AG09319 (cell line): ENCODE results near the gene LMNB1.

Experiments used
- DNase-seq: peaks from one replicate; pipeline ENCODE4 v3.0.0-alpha.2; 2010; ENCODE audit warnings: low read depth; ENCODE audit errors: extremely low read depth
- TF ChIP-seq, protein P1 (sequence below): IDR thresholded peaks from 2 replicates; pipeline ENCODE4 v1.5.1; 2011; ENCODE audit warnings: low read depth, mild to moderate bottlenecking, inconsistent platforms, low read length, moderate library complexity

The LMNB1 gene

DNA sequence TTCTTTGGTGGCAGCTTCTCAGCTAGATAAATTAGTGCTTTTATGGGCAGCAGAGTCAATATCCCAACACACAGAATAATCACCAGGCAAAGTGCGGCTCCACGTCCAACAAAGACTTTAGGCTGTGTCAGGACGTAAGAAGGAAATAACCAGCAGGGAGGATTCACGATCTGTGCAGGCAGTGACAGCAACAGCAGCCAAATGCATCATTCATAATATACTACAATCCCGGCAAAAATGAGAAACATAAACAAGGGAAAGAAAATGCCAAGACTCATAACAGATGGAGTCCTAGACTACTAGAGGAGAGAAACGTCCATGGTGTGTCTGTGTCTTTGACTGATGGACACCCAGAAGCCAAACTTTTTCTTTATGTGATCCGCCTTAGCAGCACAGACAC lies 100.7 kb downstream of the LMNB1 start:
- TF ChIP-seq, protein P1, sequence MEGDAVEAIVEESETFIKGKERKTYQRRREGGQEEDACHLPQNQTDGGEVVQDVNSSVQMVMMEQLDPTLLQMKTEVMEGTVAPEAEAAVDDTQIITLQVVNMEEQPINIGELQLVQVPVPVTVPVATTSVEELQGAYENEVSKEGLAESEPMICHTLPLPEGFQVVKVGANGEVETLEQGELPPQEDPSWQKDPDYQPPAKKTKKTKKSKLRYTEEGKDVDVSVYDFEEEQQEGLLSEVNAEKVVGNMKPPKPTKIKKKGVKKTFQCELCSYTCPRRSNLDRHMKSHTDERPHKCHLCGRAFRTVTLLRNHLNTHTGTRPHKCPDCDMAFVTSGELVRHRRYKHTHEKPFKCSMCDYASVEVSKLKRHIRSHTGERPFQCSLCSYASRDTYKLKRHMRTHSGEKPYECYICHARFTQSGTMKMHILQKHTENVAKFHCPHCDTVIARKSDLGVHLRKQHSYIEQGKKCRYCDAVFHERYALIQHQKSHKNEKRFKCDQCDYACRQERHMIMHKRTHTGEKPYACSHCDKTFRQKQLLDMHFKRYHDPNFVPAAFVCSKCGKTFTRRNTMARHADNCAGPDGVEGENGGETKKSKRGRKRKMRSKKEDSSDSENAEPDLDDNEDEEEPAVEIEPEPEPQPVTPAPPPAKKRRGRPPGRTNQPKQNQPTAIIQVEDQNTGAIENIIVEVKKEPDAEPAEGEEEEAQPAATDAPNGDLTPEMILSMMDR: no peak
- DNase-seq: no peak

DNA sequence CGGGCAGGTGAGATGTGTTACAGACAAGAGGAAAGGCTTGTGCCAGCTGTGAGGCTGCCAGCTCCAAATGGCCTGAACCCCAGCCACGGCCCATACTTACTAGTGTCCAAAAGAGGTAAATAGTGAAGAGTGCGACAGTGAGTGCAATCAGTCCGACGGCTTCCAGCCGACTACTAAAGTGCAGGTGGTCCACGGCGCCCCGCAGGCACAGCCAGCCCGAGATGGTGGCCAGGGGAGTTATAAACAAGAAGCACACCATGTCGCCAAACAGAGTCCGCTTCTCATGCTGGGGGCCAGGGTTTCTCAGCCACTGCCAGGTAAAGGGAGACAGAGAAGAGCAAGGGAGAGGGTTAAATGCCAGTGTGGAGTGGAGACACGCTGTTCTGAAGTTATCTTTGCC lies 101.1 kb downstream of the LMNB1 start:
- TF ChIP-seq, protein P1: no peak
- no peak for DNase-seq

DNA sequence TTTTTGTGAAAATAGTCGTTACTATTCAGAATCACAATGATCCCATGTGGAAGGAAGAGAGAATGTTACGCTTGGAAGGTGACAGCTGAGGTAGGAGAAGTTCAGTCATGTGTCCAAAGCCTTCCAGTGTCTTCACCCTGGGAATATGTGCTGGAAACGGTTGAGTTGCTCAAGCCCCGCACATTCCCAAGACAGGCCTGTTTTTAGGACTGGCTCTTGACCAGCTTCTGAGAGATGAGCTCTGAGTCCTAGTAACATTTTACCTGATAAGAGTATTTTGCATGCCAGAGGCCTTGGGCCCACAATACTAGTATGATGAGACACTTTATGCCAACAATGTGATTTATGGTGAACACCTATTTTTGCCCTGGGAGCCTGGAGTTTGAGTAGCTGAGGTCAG lies 101.7 kb downstream of the LMNB1 start:
- DNase-seq: no peak
- TF ChIP-seq, protein P1: no peak

DNA sequence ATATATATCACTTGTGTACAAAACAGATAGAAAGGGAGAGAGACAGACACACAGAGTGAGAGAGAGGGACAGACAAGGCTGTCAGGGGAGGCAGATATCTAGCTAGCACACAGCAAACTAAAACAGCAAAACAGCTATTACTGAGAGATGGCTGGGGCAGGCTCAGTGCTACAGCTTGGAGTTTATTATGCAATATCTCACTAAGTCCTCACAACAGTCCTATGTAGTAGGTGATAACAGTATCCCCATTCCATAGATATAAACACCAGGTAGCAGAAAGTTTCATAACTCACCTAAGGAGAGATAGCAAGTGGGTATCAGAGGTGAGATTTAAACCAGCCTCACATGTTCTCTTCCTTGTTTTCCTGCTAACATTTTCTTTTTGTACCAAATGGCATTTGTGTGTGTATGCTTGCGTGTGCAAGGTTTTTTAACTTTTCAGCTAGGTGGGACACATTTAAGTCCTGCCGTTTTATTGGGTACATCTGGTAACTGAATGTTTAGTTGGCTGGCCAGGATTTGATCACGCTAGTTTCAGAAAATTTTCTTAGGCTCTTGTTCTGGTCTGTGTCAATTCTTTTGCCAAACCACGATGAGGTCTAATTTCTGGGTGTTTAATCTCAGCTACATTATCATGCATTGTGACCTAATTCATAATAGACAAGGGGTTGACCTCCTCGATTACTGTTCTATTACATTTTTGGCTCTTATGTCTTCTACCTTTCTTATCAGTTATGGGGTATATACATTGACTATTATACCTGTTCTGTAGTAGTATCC lies 105.1 kb downstream of the LMNB1 start:
- DNase-seq: no peak
- TF ChIP-seq, protein P1: no peak

DNA sequence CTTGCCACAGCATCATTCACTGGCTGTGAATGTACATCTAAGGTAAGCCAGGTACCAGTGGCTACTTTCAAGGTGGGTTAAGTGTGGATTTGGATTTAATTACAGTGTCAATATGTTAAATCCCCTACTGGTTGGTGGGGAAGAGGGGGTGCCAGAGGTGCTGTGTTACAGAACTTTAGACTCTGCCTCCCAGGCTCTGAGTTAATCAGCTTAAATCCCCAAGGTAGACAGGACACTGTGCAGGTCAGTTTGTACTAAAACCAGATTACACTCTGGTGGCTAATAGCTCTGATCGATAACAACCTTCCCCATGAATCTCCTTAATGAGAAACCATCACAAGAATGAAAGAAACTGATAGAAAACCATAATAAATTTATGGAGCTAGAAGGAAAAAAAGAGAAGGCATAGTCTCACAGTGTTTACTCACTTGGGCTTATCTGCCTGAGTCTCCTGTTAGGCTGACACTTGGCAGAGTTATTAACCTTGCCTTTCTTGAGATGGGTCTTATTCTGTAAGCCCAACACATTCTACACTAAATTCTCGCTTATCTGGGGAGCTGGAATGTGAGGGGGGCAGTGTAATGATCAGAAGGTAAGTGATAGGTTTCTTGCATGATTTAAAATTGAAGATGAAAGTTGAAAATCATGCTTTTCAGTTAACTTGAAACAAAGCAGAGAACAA lies 106.8 kb downstream of the LMNB1 start:
- no peak for DNase-seq

DNA sequence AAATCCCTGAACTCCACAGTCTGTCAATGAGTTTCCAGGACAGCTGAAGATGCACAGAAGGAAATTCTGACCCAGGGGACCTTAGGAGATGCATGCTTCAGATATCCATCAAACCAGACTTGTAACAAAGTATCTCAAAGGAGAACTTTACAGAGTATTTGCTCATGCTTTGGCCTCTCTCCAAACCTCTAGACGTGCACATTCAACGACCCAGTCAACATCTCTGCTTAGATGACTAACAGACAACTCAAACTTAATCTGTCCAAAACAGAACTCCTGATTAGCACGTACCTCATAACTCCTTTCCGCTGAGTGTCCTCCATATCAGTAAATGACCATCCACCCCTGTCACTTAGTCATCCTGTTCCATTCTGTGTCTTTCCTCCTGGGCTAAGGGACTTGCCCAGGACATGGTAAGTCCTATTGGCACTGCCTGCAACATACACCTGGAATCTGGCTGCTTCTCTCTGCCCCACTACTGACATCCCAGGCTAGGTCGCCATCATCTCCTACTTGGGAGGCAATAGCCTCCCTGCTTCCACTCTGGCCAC lies 107.4 kb downstream of the LMNB1 start:
- peak; percentile 56 for DNase-seq
- TF ChIP-seq, protein P1: no peak

More for the DNA sequence above, 106.8 kb downstream of the LMNB1 start:
- TF ChIP-seq, protein P1: no peak
